Measurements from ENCODE around the gene CENPM.

Gene CENPM

DNA sequence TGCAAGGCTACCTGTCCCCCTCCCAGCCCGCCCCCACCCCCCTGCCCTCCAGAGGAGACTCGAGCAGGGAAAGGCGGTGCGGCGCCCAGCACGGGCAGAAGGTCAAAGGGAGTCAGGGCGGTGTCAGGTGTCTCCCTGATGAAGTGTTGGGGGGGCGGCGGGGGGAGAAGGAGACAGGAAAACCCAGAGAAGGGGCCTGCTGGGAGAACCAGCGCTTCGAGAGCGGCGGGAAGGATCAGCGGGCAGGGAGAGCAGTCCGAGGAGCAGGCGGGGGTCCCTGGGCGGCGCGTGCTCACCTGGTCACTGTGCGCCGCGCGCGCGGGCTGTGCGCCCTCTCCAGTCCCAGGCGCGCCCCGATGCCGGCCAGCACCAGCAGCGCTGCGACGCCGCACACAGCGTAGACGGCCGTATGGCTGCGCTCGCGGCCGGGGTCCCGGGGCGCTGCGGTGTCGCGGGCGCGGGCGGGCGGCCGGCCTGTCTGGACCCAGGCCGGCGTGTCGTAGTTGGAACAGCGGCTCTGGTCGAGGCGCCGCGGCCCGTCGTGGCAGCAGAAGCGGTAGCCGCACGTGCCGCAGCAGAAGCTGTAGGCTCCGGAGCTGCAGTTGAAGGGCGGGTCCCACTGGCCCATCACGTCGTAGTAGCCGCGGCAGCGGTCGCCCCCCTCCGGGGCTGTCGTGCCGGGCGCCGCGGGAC lies 33.0 kb downstream of the CENPM start:
- H3K9me3 ChIP-seq (ENCODE audit: insufficient read depth, low read depth, low read length): no peaks in the 10 kb centered on the region
- no peaks in the 10 kb centered on the region for H3F3A ChIP-seq (ENCODE audit: low read depth)
- no peaks in the 10 kb centered on the region for H4K20me1 ChIP-seq (ENCODE audit: insufficient read depth, low read length, poor library complexity, severe bottlenecking)
- H3K36me3 ChIP-seq (ENCODE audit: insufficient read depth, low read length): no peaks in the 10 kb centered on the region
- no peak overlapping the region for H3K4me3 ChIP-seq (ENCODE audit: low read length, poor library complexity, severe bottlenecking)
- H3K9ac ChIP-seq (ENCODE audit: low read depth, low read length, poor library complexity, severe bottlenecking): no peak overlapping the region
- no peaks in the 10 kb centered on the region for H3K9me2 ChIP-seq (replicated peaks; ENCODE audit: low read depth, low read length)
- peaks cover 7% of the 10 kb centered on the region for H3K4me1 ChIP-seq (ENCODE audit: insufficient read depth, low read length, poor library complexity, severe bottlenecking)
- no peaks in the 10 kb centered on the region for H3K27me3 ChIP-seq (ENCODE audit: insufficient read depth, low read length, poor library complexity, severe bottlenecking)
- TF ChIP-seq, protein P1, sequence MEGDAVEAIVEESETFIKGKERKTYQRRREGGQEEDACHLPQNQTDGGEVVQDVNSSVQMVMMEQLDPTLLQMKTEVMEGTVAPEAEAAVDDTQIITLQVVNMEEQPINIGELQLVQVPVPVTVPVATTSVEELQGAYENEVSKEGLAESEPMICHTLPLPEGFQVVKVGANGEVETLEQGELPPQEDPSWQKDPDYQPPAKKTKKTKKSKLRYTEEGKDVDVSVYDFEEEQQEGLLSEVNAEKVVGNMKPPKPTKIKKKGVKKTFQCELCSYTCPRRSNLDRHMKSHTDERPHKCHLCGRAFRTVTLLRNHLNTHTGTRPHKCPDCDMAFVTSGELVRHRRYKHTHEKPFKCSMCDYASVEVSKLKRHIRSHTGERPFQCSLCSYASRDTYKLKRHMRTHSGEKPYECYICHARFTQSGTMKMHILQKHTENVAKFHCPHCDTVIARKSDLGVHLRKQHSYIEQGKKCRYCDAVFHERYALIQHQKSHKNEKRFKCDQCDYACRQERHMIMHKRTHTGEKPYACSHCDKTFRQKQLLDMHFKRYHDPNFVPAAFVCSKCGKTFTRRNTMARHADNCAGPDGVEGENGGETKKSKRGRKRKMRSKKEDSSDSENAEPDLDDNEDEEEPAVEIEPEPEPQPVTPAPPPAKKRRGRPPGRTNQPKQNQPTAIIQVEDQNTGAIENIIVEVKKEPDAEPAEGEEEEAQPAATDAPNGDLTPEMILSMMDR (conservative IDR thresholded peaks at IDR 0.05; ENCODE audit: low read length): no peak
- H3K4me2 ChIP-seq (ENCODE audit: low read depth, low read length, poor library complexity, severe bottlenecking): no peak overlapping the region
- H2AFZ ChIP-seq (ENCODE audit: low read length): no peak overlapping the region
- H3K79me2 ChIP-seq (ENCODE audit: insufficient read depth, low read length): no peaks in the 10 kb centered on the region

DNA sequence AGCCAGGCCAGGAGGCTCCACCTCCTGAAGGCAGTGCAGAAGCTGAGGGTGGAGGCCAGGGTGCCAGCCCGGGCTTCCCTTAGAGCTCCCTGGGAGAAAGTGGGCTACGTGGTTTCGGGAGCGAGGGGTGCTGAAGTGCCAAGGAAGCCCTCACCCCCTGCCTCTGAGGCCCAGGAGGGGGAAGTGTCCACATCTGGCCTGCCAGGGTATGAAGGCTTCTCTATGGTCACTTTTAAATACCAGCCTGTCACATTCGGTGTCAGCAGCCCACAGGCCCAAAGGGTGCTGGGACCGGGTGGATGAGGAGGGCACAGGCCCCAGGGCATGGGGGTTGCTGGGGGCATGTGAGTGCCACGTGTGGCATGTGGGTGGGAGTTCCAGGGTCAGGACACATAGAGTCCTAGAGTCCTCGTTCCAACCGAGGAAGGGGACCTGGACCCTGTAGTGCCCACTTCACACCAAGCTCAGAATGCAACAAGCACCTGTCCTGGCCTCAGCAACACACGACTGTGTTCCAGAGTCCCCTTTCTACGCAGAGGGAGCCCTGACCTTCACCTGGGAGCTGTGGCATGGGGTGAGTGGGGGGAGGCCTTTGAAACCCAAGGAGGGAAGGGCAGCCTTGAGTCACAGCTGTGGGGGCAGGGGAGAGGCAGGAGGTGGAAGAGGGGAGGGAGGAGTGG lies 33.8 kb downstream of the CENPM start:
- no peak for TF ChIP-seq EZH2phosphoT487 (IDR thresholded peaks at IDR 0.05; ENCODE audit: borderline replicate concordance)
- TF ChIP-seq, protein P1 (conservative IDR thresholded peaks at IDR 0.05; ENCODE audit: low read length): no peak
- Histone ChIP-seq H3K4me1 (ENCODE audit: insufficient read depth, low read length, poor library complexity, severe bottlenecking) (peaks cover 14% of the 10 kb centered on the region), H3K4me3 (ENCODE audit: low read length, poor library complexity, severe bottlenecking) (no peak overlapping the region), H4K20me1 (ENCODE audit: insufficient read depth, low read length, poor library complexity, severe bottlenecking) (no peaks in the 10 kb centered on the region), H3K9ac (ENCODE audit: low read depth, low read length, poor library complexity, severe bottlenecking) (no peak overlapping the region), H3K9me3 (ENCODE audit: insufficient read depth, low read depth, low read length) (no peaks in the 10 kb centered on the region), H3K27me3 (ENCODE audit: insufficient read depth, low read length, poor library complexity, severe bottlenecking) (no peaks in the 10 kb centered on the region), H2AFZ (ENCODE audit: low read length) (no peak overlapping the region), H3K9me2 (replicated peaks; ENCODE audit: low read depth, low read length) (no peaks in the 10 kb centered on the region), H3K36me3 (ENCODE audit: insufficient read depth, low read length) (no peaks in the 10 kb centered on the region), H3F3A (ENCODE audit: low read depth) (no peaks in the 10 kb centered on the region), H3K79me2 (ENCODE audit: insufficient read depth, low read length) (no peaks in the 10 kb centered on the region), H3K4me2 (ENCODE audit: low read depth, low read length, poor library complexity, severe bottlenecking) (no peak overlapping the region)

DNA sequence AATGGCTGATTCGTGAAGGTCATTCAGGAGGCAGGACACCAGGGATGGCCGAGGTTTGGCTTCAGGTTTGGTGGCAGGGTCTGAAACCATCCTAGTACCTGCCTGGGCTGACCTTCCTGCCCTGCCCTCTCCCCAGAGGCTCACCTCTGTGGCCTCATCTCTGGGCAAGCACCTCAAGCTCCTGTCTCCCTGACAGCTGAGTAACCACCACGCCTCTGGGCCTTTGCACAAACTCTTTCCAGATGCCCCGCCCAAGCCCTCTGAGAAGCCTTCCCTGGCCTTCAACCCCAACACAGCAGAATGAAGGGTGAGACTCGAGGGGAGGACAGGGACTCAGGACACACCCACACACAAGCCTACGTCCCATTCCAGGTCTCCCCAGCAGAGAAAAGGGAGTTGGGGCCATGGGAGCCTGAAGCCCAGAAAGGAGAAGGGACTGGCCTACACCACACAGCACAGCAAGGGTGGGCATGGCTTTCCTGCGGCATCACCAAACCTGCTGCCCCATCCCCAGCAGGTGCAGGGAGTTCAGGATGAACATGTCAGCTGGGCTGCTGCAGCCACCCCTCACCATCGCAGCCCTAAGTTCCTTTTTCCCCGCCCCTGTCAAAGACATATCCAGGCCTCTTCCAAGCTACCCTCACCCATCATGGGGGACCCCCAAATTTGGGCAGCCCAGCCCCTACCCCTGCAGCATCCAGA lies 34.5 kb downstream of the CENPM start:
- Histone ChIP-seq H3K9me2 (replicated peaks; ENCODE audit: low read depth, low read length) (no peaks in the 10 kb centered on the region), H3K9me3 (ENCODE audit: insufficient read depth, low read depth, low read length) (no peaks in the 10 kb centered on the region), H2AFZ (ENCODE audit: low read length) (no peak overlapping the region), H3K4me2 (ENCODE audit: low read depth, low read length, poor library complexity, severe bottlenecking) (no peak overlapping the region), H3F3A (ENCODE audit: low read depth) (no peaks in the 10 kb centered on the region), H3K4me1 (ENCODE audit: insufficient read depth, low read length, poor library complexity, severe bottlenecking) (peaks cover 19% of the 10 kb centered on the region), H3K9ac (ENCODE audit: low read depth, low read length, poor library complexity, severe bottlenecking) (no peak overlapping the region), H3K36me3 (ENCODE audit: insufficient read depth, low read length) (no peaks in the 10 kb centered on the region; the same call in 1 of the 2 replicates), H3K4me3 (ENCODE audit: low read length, poor library complexity, severe bottlenecking) (no peak overlapping the region), H3K27me3 (ENCODE audit: insufficient read depth, low read length, poor library complexity, severe bottlenecking) (no peaks in the 10 kb centered on the region), H3K79me2 (ENCODE audit: insufficient read depth, low read length) (no peaks in the 10 kb centered on the region), H4K20me1 (ENCODE audit: insufficient read depth, low read length, poor library complexity, severe bottlenecking) (no peaks in the 10 kb centered on the region)
- no peak for TF ChIP-seq EZH2phosphoT487 (IDR thresholded peaks at IDR 0.05; ENCODE audit: borderline replicate concordance)
- TF ChIP-seq, protein P1 (conservative IDR thresholded peaks at IDR 0.05; ENCODE audit: low read length): no peak
